H1 (cell line): ENCODE measurements around the gene UBR2.

ENCODE experiments used
- HDAC6 ChIP-seq: IDR thresholded peaks from one replicate; pipeline ENCODE4 v1.7.1; 2012; ENCODE audit warnings: low read depth, mild to moderate bottlenecking, inconsistent platforms, low read length, moderate library complexity
- KDM5A ChIP-seq: fragments of 200-600 bp; IDR thresholded peaks from 2 replicates; pipeline ENCODE4 v1.7.1; 2012; ENCODE audit warnings: mild to moderate bottlenecking, low read length, inconsistent platforms, mixed read lengths
- MAFK ChIP-seq: IDR thresholded peaks from 2 replicates; pipeline ENCODE4 v1.6.1; 2012; ENCODE audit warnings: low read depth, mild to moderate bottlenecking, improper control_type of control experiment, low read length
- YY1 ChIP-seq: IDR thresholded peaks from 2 replicates; pipeline ENCODE4 v1.6.1; 2011; ENCODE audit warnings: low read depth, mild to moderate bottlenecking, low read length
- TF ChIP-seq, protein P1 (sequence below), 3 experiments: IDR thresholded peaks; 1 replicate in 2 of 3; 2 replicates in 1 of 3; pipeline versions ENCODE4 v1.5.1 to v1.6.1; 2011; ENCODE audit warnings: low read length in 3 of 3, mild to moderate bottlenecking in 3 of 3, inconsistent platforms in 2 of 3, low read depth in 1 of 3, moderate library complexity in 1 of 3; ENCODE audit not compliant: insufficient read depth in 1 of 3; ENCODE audit errors: control extremely low read depth in 1 of 3
- TF ChIP-seq, protein P2 (sequence below): IDR thresholded peaks from 2 replicates; pipeline ENCODE4 v1.6.1; 2012; ENCODE audit warnings: inconsistent platforms

- TF ChIP-seq HDAC6 (no peak), YY1 (peak; percentile 72), KDM5A (no peak), MAFK (no peak)
- TF ChIP-seq, protein P1, sequence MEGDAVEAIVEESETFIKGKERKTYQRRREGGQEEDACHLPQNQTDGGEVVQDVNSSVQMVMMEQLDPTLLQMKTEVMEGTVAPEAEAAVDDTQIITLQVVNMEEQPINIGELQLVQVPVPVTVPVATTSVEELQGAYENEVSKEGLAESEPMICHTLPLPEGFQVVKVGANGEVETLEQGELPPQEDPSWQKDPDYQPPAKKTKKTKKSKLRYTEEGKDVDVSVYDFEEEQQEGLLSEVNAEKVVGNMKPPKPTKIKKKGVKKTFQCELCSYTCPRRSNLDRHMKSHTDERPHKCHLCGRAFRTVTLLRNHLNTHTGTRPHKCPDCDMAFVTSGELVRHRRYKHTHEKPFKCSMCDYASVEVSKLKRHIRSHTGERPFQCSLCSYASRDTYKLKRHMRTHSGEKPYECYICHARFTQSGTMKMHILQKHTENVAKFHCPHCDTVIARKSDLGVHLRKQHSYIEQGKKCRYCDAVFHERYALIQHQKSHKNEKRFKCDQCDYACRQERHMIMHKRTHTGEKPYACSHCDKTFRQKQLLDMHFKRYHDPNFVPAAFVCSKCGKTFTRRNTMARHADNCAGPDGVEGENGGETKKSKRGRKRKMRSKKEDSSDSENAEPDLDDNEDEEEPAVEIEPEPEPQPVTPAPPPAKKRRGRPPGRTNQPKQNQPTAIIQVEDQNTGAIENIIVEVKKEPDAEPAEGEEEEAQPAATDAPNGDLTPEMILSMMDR (IDR thresholded peaks at IDR 0.05; ENCODE audit: control extremely low read depth in 1 of 3, insufficient read depth in 1 of 3, low read depth in 1 of 3, low read length in 3 of 3) = peak; percentile 70 to 90 (median 89)
- TF ChIP-seq, protein P2, sequence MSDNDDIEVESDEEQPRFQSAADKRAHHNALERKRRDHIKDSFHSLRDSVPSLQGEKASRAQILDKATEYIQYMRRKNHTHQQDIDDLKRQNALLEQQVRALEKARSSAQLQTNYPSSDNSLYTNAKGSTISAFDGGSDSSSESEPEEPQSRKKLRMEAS = no peak
Measured at GRCh38 chr6:42726485-42727086, 162.8 kb downstream of the UBR2 start.
